ENCODE measurements around the gene SLAMF1. TPM values are rescaled to one million over a fixed set of nuclear protein-coding genes. Genes with fewer than 3 reads are reported as not detected.

The SLAMF1 gene
- total and polyA plus RNA-seq, 2 of the 13 experiments (the other 11 are each of a cell fraction or from before 2014, with no cell fraction given), result not detected

DNA sequence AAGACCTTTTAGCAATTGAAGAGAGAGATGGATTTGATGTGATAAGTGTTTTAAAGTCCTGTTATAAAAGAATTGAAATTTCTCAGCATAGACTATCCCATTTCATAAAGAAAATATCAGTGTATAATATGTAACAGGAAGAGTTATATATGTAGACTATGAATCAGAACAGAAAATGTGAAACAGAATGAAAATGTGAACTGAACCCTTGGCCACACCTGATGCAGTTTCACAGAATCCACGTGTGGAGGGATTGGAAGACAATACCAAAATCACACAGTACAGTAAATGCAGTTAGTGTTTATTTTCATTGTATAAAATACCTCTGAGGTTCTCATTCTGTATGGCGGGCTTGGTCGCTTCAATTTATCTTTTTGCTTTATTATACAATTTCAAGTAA is 9.9 kb upstream of the SLAMF1 start:
- ChIA-PET POLR2A (no interaction called here), CTCF (ENCODE audit: low intra/inter-chr PET ratio, low total read pairs) (no interaction called here)
- WGBS (ENCODE audit: low lambda C conversion rate), result 63% methylated on average over 3 of the region's 3 CpGs
- H3K9me3 ChIP-seq (ENCODE audit: low read length), result no peaks in the 10 kb centered on the region
- peaks cover 0 to 1% of the 10 kb centered on the region in 2 experiments; a peak in 1 of 5 replicates for H3K27me3 ChIP-seq (ENCODE audit: control insufficient read depth in 1 of 2, insufficient read depth in 2 of 2, low read length in 2 of 2)
- ATAC-seq (no peak), DNase-seq (ENCODE audit: low spot score) (no peak), FAIRE-seq (no peak)
- no peak overlapping the region for H3K9ac ChIP-seq (ENCODE audit: insufficient read depth, low read depth, low read length)
- H3K27ac ChIP-seq (ENCODE audit: extremely low read length, insufficient read depth, low read length), result no peak overlapping the region
- no peaks in the 10 kb centered on the region for H3K79me2 ChIP-seq (ENCODE audit: insufficient read depth, low read length)
- H3K36me3 ChIP-seq (replicated peaks in 1 of 2; ENCODE audit: control insufficient read depth in 1 of 2, insufficient read depth in 2 of 2, low read length in 2 of 2), result no peaks in the 10 kb centered on the region
- H2AFZ ChIP-seq (ENCODE audit: low read length), result no peak overlapping the region
- H3K4me2 ChIP-seq (ENCODE audit: low read depth, low read length), result no peak overlapping the region
- BruUV-seq (replicated peaks), result no TSS peak
- no peaks in the 10 kb centered on the region for H3K4me1 ChIP-seq (ENCODE audit: insufficient read depth, low read length)
- intact Hi-C loops (cut with micrococcal nuclease; ENCODE audit: unreplicated experiment) (no loop called here), in situ Hi-C loops (cut with HindIII; ENCODE audit: extremely low pct_ligation_motif_present, low pct_unique_long_range_greater_than_20kb) (no loop called here)
- no peak overlapping the region for H3K4me3 ChIP-seq (replicated peaks in 1 of 3; ENCODE audit: insufficient read depth in 1 of 3, low read depth in 2 of 3, low read length in 3 of 3)
- H4K20me1 ChIP-seq (ENCODE audit: insufficient read depth, low read length), result no peaks in the 10 kb centered on the region; the same call in 1 of the 2 replicates
- TF ChIP-seq, protein P1, sequence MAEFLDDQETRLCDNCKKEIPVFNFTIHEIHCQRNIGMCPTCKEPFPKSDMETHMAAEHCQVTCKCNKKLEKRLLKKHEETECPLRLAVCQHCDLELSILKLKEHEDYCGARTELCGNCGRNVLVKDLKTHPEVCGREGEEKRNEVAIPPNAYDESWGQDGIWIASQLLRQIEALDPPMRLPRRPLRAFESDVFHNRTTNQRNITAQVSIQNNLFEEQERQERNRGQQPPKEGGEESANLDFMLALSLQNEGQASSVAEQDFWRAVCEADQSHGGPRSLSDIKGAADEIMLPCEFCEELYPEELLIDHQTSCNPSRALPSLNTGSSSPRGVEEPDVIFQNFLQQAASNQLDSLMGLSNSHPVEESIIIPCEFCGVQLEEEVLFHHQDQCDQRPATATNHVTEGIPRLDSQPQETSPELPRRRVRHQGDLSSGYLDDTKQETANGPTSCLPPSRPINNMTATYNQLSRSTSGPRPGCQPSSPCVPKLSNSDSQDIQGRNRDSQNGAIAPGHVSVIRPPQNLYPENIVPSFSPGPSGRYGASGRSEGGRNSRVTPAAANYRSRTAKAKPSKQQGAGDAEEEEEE (CRISPR knock-in tag; IDR thresholded peaks at IDR 0.05; ENCODE audit: borderline replicate concordance), result no peak
- TF ChIP-seq, protein P2, sequence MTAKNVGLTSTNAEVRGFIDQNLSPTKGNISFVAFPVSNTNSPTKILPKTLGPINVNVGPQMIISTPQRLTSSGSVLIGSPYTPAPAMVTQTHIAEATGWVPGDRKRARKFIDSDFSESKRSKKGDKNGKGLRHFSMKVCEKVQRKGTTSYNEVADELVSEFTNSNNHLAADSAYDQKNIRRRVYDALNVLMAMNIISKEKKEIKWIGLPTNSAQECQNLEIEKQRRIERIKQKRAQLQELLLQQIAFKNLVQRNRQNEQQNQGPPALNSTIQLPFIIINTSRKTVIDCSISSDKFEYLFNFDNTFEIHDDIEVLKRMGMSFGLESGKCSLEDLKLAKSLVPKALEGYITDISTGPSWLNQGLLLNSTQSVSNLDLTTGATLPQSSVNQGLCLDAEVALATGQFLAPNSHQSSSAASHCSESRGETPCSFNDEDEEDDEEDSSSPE (CRISPR knock-in tag; IDR thresholded peaks at IDR 0.05), result no peak
- no peak for TF ChIP-seq YY1 (IDR thresholded peaks at IDR 0.05; ENCODE audit: insufficient read depth, insufficient replicate concordance, low read depth, low read length)
- no peak for TF ChIP-seq NR2C2 (CRISPR knock-in tag; IDR thresholded peaks at IDR 0.05; ENCODE audit: borderline replicate concordance)
- no peak for TF ChIP-seq ZNF160 (CRISPR knock-in tag; IDR thresholded peaks at IDR 0.05)
- no peak for TF ChIP-seq SMARCC2 (IDR thresholded peaks at IDR 0.05)
- TF ChIP-seq, protein P3, sequence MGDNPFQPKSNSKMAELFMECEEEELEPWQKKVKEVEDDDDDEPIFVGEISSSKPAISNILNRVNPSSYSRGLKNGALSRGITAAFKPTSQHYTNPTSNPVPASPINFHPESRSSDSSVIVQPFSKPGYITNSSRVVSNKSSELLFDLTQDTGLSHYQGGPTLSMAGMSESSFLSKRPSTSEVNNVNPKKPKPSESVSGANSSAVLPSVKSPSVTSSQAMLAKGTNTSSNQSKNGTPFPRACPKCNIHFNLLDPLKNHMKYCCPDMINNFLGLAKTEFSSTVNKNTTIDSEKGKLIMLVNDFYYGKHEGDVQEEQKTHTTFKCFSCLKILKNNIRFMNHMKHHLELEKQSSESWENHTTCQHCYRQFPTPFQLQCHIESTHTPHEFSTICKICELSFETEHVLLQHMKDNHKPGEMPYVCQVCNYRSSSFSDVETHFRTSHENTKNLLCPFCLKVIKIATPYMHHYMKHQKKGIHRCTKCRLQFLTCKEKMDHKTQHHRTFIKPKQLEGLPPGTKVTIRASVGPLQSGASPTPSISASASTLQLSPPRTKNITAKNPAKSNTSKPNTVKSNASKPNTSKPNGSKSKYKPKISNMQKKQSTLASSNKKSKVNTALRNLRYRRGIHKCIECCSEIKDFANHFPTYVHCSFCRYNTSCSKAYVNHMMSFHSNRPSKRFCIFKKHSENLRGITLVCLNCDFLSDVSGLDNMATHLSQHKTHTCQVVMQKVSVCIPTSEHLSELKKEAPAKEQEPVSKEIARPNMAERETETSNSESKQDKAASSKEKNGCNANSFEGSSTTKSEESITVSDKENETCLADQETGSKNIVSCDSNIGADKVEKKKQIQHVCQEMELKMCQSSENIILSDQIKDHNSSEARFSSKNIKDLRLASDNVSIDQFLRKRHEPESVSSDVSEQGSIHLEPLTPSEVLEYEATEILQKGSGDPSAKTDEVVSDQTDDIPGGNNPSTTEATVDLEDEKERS (CRISPR knock-in tag; IDR thresholded peaks at IDR 0.05), result no peak
- TF ChIP-seq ZNF790 (CRISPR knock-in tag; IDR thresholded peaks at IDR 0.05; ENCODE audit: borderline replicate concordance), result no peak
- TF ChIP-seq, protein P4, sequence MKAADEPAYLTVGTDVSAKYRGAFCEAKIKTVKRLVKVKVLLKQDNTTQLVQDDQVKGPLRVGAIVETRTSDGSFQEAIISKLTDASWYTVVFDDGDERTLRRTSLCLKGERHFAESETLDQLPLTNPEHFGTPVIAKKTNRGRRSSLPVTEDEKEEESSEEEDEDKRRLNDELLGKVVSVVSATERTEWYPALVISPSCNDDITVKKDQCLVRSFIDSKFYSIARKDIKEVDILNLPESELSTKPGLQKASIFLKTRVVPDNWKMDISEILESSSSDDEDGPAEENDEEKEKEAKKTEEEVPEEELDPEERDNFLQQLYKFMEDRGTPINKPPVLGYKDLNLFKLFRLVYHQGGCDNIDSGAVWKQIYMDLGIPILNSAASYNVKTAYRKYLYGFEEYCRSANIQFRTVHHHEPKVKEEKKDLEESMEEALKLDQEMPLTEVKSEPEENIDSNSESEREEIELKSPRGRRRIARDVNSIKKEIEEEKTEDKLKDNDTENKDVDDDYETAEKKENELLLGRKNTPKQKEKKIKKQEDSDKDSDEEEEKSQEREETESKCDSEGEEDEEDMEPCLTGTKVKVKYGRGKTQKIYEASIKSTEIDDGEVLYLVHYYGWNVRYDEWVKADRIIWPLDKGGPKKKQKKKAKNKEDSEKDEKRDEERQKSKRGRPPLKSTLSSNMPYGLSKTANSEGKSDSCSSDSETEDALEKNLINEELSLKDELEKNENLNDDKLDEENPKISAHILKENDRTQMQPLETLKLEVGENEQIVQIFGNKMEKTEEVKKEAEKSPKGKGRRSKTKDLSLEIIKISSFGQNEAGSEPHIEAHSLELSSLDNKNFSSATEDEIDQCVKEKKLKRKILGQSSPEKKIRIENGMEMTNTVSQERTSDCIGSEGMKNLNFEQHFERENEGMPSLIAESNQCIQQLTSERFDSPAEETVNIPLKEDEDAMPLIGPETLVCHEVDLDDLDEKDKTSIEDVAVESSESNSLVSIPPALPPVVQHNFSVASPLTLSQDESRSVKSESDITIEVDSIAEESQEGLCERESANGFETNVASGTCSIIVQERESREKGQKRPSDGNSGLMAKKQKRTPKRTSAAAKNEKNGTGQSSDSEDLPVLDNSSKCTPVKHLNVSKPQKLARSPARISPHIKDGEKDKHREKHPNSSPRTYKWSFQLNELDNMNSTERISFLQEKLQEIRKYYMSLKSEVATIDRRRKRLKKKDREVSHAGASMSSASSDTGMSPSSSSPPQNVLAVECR (CRISPR knock-in tag; IDR thresholded peaks at IDR 0.05; ENCODE audit: borderline replicate concordance), result no peak
- TF ChIP-seq, protein P5, sequence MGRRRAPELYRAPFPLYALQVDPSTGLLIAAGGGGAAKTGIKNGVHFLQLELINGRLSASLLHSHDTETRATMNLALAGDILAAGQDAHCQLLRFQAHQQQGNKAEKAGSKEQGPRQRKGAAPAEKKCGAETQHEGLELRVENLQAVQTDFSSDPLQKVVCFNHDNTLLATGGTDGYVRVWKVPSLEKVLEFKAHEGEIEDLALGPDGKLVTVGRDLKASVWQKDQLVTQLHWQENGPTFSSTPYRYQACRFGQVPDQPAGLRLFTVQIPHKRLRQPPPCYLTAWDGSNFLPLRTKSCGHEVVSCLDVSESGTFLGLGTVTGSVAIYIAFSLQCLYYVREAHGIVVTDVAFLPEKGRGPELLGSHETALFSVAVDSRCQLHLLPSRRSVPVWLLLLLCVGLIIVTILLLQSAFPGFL (CRISPR knock-in tag; IDR thresholded peaks at IDR 0.05), result no peak
- no peak for TF ChIP-seq FOXK1 (CRISPR knock-in tag; IDR thresholded peaks at IDR 0.05; ENCODE audit: borderline replicate concordance, low read depth)
